Nephron (organoid): Measurements from ENCODE around the gene SERGEF.

Experiments used
- H3K27ac Mint-ChIP-seq, 3 experiments: 2 replicates each; pipeline ENCODE4 v1.8.0; 2020; ENCODE audit warnings: mixed read lengths in 3 of 3, mild to moderate bottlenecking in 2 of 3, moderate library complexity in 1 of 3
- H3K27me3 Mint-ChIP-seq: 2 replicates; pipeline ENCODE4 v1.8.0; 2021; ENCODE audit warnings: low read depth, mild to moderate bottlenecking, moderate library complexity, mixed read lengths
- H3K36me3 Mint-ChIP-seq: 2 replicates; pipeline ENCODE4 v1.8.0; 2020; ENCODE audit warnings: low read depth, mixed read lengths
- H3K4me1 Mint-ChIP-seq: 2 replicates; pipeline ENCODE4 v1.8.0; 2020; ENCODE audit warnings: mixed read lengths
- H3K4me3 Mint-ChIP-seq, 3 experiments: 2 replicates each; pipeline ENCODE4 v1.8.0; 2020; ENCODE audit warnings: mild to moderate bottlenecking in 3 of 3, mixed read lengths in 3 of 3, moderate library complexity in 2 of 3
- H3K9me3 Mint-ChIP-seq: 2 replicates; pipeline ENCODE4 v1.8.0; 2020; ENCODE audit warnings: mixed read lengths
- TF ChIP-seq, protein P1 (sequence below), 3 experiments: fragments of 200-600 bp; sonication (generic); IDR thresholded peaks; one replicate each; pipeline ENCODE4 v1.5.0; 2021; ENCODE audit warnings: antibody characterized with exemption in 3 of 3; ENCODE audit not compliant: unreplicated experiment in 3 of 3

SERGEF gene

DNA sequence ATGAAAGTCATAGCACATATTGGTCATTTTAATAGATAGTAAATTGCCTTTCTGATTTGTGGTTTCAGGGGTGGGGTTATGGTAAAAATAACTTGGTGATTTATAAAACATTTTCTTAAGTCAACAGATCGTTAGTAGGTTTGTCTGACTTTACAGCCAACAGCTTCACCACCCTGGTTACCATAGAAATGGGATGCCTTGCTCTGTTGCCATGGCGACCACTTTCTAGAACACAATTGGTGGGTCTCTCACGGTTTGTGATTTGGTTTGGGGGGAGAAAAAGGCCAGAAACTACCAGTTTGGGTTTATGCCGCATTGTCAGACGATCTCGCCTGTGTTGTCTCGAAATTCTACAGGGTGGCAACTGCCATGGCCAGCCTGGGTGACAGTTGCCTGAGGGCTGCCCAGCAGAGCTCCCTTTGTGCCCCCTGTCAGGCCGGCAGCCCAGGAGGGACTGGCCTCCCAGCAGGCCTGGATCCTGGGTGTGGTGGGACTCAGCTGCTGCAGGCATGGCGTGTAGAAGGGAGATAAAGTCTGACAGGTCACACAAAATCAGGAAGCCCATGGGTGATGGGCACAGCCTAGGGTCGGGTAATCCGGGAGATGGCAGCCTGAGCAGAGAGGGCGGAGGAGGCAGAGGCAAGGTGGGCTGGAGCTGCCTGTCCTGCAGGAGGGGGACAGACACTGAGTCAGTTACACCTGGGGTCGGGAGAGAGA, 247.3 kb downstream of the SERGEF start:
- Mint-ChIP-seq H3K27ac (no peak overlapping the region), H3K36me3 (no peaks in the 10 kb centered on the region), H3K4me3 (no peak overlapping the region), H3K27me3 (peaks cover 21% of the 10 kb centered on the region), H3K4me1 (no peaks in the 10 kb centered on the region), H3K9me3 (no peaks in the 10 kb centered on the region)
- TF ChIP-seq, protein P1, sequence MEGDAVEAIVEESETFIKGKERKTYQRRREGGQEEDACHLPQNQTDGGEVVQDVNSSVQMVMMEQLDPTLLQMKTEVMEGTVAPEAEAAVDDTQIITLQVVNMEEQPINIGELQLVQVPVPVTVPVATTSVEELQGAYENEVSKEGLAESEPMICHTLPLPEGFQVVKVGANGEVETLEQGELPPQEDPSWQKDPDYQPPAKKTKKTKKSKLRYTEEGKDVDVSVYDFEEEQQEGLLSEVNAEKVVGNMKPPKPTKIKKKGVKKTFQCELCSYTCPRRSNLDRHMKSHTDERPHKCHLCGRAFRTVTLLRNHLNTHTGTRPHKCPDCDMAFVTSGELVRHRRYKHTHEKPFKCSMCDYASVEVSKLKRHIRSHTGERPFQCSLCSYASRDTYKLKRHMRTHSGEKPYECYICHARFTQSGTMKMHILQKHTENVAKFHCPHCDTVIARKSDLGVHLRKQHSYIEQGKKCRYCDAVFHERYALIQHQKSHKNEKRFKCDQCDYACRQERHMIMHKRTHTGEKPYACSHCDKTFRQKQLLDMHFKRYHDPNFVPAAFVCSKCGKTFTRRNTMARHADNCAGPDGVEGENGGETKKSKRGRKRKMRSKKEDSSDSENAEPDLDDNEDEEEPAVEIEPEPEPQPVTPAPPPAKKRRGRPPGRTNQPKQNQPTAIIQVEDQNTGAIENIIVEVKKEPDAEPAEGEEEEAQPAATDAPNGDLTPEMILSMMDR (IDR thresholded peaks at IDR 0.05; ENCODE audit: unreplicated experiment in 3 of 3): no peak

DNA sequence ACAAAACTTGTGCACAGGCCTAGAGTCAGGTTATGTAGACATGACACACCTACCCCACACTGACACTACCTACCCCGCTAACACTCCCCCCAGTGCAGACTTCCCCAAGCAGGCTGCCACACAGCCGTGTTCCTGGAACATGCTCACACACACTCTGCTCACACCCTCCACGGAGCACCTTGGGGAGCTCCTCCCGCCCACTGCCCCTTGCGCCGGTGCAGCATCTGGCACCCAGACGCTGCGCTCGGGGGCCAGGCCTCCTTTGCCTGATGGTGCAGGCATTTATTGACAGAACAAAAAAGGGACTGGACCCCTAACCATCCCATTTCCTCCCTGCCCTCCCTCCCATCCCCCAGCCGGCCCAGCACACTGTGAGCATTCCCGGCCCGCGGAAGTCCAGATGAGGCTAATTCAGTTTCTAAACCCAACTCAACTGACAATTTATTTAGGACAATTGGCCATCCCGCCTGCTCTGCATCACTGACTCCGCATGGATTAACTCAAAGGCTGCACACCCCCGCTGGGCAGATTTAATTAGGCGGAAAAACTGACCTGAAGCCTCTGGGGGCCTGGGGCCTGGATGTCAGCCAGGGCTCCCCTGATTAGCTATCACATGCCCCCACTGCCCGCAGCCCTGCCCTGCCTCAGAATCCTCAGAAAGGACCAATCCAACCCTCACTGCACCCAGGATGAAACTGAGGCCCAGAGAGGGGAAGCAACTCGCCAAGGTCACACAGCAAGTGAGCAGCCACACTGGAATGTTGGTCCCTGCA, 248.2 kb downstream of the SERGEF start:
- TF ChIP-seq, protein P1 (IDR thresholded peaks at IDR 0.05; ENCODE audit: unreplicated experiment in 3 of 3): no peak
- no peak overlapping the region for H3K27ac Mint-ChIP-seq
- H3K4me3 Mint-ChIP-seq: no peak overlapping the region
- H3K9me3 Mint-ChIP-seq: no peaks in the 10 kb centered on the region
- H3K4me1 Mint-ChIP-seq: no peaks in the 10 kb centered on the region
- H3K36me3 Mint-ChIP-seq: no peaks in the 10 kb centered on the region
- peaks cover 21% of the 10 kb centered on the region for H3K27me3 Mint-ChIP-seq

DNA sequence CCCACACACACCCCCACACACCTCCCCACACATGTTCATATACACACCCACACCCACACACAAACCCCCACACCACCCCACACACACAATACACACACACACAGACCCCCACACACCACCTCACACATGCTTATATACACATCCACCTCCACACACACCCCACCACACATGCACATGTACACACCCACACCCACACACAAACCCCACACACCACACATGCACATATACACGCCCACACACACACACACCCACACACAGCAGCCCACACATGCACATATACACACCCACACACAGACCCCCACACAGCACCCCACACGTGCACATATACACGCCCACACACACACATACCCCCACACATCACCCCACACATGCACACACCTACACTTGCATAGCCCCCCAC, 249.1 kb downstream of the SERGEF start:
- Mint-ChIP-seq H3K9me3 (peaks cover 7% of the 10 kb centered on the region), H3K36me3 (no peaks in the 10 kb centered on the region), H3K4me3 (no peak overlapping the region), H3K27ac (no peak overlapping the region), H3K27me3 (peaks cover 21% of the 10 kb centered on the region), H3K4me1 (no peaks in the 10 kb centered on the region)
- TF ChIP-seq, protein P1 (IDR thresholded peaks at IDR 0.05; ENCODE audit: unreplicated experiment in 3 of 3): no peak

DNA sequence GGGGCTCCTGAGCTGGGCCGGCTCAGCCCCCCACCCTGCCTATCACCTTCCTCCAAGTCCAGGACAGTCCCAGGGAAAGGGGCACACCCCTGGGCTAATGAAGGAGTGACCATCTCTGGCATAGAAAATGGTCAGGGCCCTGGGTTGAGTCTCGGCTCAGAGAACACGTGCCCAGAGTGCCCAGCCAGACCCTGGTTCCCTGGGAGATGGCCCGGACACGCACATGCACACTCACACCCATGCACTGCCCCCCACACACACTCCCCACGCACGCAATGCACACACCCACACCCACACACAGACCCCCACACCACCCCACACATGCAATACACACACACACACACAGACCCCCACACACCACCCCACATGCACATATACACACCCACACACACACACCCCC, 249.6 kb downstream of the SERGEF start:
- Mint-ChIP-seq H3K4me1 (no peaks in the 10 kb centered on the region), H3K27ac (no peak overlapping the region), H3K9me3 (peaks cover 7% of the 10 kb centered on the region), H3K4me3 (no peak overlapping the region), H3K27me3 (peaks cover 21% of the 10 kb centered on the region), H3K36me3 (no peaks in the 10 kb centered on the region)
- TF ChIP-seq, protein P1 (IDR thresholded peaks at IDR 0.05; ENCODE audit: unreplicated experiment in 3 of 3): no peak

DNA sequence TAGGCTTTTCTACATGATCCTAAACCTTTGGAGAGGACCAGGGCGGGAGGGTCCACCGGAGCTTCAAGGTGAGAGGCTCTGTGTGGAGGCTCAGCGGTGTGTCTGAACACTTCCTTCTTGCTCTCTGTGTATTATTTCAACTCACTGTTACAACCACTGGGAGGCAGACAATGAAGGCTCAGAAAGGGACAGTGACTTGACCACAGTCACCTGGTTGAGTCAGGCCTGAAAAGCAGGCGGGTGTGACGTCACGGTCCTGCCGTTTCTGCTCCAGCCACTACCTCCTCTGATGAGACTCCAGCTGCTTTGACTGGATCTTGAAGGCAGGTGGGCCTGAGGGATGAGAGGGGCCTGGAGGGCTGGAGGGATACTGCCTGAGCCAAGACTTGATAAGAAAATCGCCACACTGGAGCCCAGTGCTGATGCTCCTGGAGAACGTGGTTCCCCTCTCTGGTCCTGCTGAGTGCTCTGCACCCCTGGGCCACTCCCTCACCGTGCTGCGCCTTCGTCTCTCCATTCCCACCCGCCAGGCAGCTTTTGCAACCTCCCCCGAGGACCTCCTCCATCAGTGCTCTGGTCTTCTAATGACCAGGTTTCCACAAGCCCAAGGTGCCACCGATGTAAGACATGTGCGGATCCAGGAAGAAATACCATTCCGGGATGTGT, 250.4 kb downstream of the SERGEF start:
- H3K27me3 Mint-ChIP-seq: peaks cover 21% of the 10 kb centered on the region
- H3K36me3 Mint-ChIP-seq: no peaks in the 10 kb centered on the region
- peaks cover 7% of the 10 kb centered on the region for H3K9me3 Mint-ChIP-seq
- H3K4me1 Mint-ChIP-seq: no peaks in the 10 kb centered on the region
- H3K4me3 Mint-ChIP-seq: no peak overlapping the region
- TF ChIP-seq, protein P1 (IDR thresholded peaks at IDR 0.05; ENCODE audit: unreplicated experiment in 3 of 3): no peak
- H3K27ac Mint-ChIP-seq: no peak overlapping the region
